Duodenal mucosa (tissue), 2 donors: ENCODE data around the gene PIK3AP1.
A peak's percentile ranks its signal among the peaks of the same experiment; 100 is the strongest.

ENCODE experiments used
- H3K27ac ChIP-seq: one replicate; pipeline ENCODE4 v1.7.0; 2013; ENCODE audit warnings: low read depth, low read length
- H3K27me3 ChIP-seq, 2 donors: one replicate each; pipeline ENCODE4 v1.7.0; 2013; ENCODE audit warnings: low read length in 2 of 2, control low read depth in 1 of 2; ENCODE audit not compliant: insufficient read depth in 2 of 2, control insufficient read depth in 1 of 2
- H3K36me3 ChIP-seq, 2 donors: one replicate each; pipeline ENCODE4 v1.7.0; 2013; ENCODE audit warnings: low read length in 2 of 2, control low read depth in 1 of 2; ENCODE audit not compliant: insufficient read depth in 2 of 2, control insufficient read depth in 1 of 2
- H3K4me1 ChIP-seq, 2 donors: one replicate each; pipeline ENCODE4 v1.7.0; 2013; ENCODE audit warnings: low read length in 2 of 2, control low read depth in 1 of 2; ENCODE audit not compliant: insufficient read depth in 2 of 2, control insufficient read depth in 1 of 2
- H3K4me3 ChIP-seq, 2 donors: one replicate each; pipeline ENCODE4 v1.7.0; 2013; ENCODE audit warnings: low read length in 2 of 2, low read depth in 1 of 2
- H3K9ac ChIP-seq, 2 donors: one replicate each; pipeline ENCODE4 v1.7.0; 2013; ENCODE audit warnings: low read length in 2 of 2, low read depth in 1 of 2
- H3K9me3 ChIP-seq, 2 donors: one replicate each; pipeline ENCODE4 v1.7.0; 2013; ENCODE audit warnings: low read length in 2 of 2, control low read depth in 1 of 2; ENCODE audit not compliant: control insufficient read depth in 1 of 2

Gene PIK3AP1

DNA sequence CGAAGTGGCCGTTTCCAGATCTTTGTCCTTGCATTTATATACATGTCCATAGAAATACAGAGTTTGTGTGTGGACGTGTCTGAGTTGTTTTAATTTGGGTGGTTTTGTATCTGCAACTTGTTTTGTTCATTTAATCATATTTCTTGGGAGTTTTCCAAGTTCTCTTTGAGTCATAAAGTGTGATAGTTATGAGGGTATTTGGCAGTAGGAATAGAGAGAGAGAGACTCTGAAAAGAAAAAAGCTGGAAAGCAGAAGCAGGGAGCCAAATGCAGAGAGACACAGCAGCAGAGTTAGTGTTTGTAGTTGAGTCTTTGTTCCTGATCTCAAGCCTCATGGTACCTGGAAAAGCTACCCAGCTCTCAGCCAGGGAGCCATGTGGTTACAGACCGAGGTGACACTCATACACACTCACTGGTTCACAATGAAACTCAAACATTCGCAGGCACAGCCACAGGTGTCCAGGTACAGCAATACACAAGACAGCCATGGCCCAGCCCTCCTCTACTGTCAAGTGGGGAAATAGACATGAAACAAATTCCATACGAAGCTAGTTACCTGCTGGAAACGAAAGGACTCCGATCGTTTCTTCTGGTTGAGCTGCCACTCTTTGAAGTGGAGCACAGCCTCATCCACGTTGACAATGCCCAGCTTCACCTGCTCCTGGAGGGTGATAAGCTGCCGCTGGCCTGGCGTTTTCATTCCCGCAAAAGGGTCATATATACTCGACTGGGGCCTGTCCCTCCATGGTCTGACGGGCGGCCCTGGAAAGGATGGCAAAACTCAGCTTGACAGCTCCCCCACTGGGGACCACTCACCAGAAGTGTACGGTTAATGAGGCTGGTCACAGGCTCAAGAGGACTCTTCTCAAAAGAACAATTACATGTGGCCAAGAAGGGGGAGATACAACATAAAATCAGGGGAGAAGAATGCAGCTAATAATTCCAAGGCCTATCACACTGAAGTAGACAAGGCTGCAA is 100.2 kb downstream of the PIK3AP1 start:
- no peaks in the 10 kb centered on the region for H3K9me3 ChIP-seq
- no peak overlapping the region for H3K4me3 ChIP-seq
- H3K36me3 ChIP-seq, result peaks cover 0 to 11% of the 10 kb centered on the region in 2 donors
- no peak overlapping the region for H3K27ac ChIP-seq
- peaks cover 18 to 26% of the 10 kb centered on the region in 2 donors for H3K4me1 ChIP-seq
- no peaks in the 10 kb centered on the region for H3K27me3 ChIP-seq
- no peak overlapping the region for H3K9ac ChIP-seq

DNA sequence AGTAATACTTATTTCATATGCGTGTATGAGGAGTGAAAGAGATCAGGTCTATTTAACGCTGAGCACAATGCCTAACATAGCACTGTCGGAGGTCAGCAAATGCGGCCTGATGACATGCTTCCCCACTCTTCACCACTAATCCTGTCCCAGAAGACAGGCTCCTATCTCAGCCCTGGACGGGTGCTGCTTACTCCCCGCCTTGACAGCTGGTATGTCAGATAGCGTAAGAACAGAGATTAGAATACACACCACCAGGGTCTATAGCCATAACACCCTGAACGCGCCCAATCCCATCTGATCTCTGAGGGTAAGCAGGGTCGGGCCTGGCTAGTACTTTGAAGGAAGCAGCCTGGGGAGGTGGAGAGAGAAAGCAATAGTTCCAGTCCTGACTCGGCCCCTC is 101.2 kb downstream of the PIK3AP1 start:
- Histone ChIP-seq H3K4me3 (no peak overlapping the region), H3K27ac (no peak overlapping the region), H3K36me3 (peaks cover 0 to 10% of the 10 kb centered on the region in 2 donors), H3K9me3 (no peaks in the 10 kb centered on the region), H3K27me3 (no peaks in the 10 kb centered on the region), H3K4me1 (peaks cover 25 to 36% of the 10 kb centered on the region in 2 donors), H3K9ac (no peak overlapping the region)

DNA sequence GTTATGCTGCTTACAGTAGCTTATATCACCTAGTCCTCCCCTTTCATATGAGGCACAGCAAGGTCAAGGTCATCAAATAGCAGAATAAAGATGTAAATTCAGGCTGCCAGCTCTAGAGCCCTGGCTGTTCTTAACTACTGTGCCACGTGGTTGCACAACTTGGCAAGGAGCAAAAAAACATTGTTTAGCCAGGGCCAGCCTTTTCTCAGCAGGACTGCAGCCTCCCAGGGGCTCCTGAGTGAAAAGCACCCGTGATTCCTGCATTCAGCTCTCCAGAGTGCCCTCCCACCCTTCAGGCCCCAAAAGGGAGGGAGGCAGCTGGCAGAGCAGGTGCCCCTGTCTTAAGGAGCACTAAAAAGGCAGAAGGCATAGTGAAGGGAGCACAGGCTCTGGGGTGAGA is 101.7 kb downstream of the PIK3AP1 start:
- Histone ChIP-seq H3K4me3 (no peak overlapping the region), H3K27ac (no peak overlapping the region), H3K9me3 (no peaks in the 10 kb centered on the region), H3K36me3 (peaks cover 0 to 10% of the 10 kb centered on the region in 2 donors), H3K9ac (no peak overlapping the region), H3K4me1 (peaks cover 30 to 41% of the 10 kb centered on the region in 2 donors), H3K27me3 (no peaks in the 10 kb centered on the region)

DNA sequence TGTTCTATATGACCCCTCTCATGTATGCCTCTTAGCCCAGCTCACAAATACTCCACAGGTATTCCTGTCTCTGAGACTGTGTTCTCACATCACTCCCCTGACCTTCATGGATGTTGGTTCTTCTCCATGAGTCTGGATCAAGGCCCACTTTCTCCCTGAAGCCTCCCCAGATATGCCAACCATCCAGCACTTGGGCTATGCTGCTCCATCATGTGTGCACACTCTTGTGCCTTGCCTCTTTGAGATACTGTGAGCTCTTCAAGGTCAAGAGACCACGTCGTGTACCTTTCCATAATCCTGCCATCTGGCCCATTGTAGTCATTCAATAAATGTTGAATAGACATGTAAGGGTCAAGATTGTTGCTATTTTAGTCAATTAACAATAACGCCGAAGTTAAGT is 103.4 kb downstream of the PIK3AP1 start:
- H3K36me3 ChIP-seq, result peaks cover 0 to 10% of the 10 kb centered on the region in 2 donors
- H3K27ac ChIP-seq, result no peak overlapping the region
- no peak overlapping the region for H3K4me3 ChIP-seq
- H3K9ac ChIP-seq, result no peak overlapping the region
- H3K4me1 ChIP-seq, result peaks cover 39 to 47% of the 10 kb centered on the region in 2 donors
- H3K9me3 ChIP-seq, result no peaks in the 10 kb centered on the region
- H3K27me3 ChIP-seq, result no peaks in the 10 kb centered on the region

DNA sequence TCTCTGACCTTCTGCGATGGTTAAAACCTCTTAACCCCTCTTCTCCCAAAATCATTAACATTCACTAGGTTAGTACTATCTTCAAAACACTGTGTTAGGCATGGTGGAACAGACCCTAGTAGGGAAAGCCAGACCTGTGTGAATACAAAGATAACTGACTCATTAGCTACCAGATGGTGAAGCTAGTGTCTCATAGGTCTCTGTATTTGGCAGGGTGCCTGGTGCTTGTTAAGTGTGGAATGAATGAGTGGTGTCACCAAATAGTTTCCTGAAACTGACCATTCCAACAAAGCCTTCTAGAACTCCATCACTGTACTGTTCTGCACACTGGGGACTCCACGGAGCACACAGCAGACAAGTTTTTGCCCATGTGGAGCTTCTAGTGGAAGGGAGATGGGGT is 105.8 kb downstream of the PIK3AP1 start:
- peaks cover 51 to 54% of the 10 kb centered on the region in 2 donors for H3K4me1 ChIP-seq
- no peaks in the 10 kb centered on the region for H3K9me3 ChIP-seq
- no peaks in the 10 kb centered on the region for H3K27me3 ChIP-seq
- H3K36me3 ChIP-seq, result peaks cover 0 to 7% of the 10 kb centered on the region in 2 donors
- no peak overlapping the region for H3K4me3 ChIP-seq
- H3K27ac ChIP-seq, result no peak overlapping the region
- H3K9ac ChIP-seq, result no peak overlapping the region

DNA sequence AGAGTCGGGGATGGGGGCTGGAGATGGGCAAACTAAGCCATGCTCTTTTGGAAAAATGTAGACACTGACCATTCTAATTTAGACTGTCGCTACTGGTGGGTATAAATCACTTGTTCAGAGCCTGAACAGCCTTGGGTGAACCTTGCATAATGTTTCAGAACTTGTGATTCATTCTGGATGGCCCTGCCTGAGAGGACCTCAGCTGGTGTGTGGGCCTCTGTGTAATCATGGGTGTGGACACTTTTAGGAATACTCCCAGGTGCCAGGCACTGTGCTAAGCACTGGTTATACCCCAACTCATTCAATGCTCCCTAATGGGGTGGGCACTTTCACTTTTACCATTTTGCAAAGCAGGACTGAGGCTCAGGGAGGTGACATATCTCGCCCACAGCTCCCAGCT is 106.7 kb downstream of the PIK3AP1 start:
- H3K9ac ChIP-seq, result no peak overlapping the region
- H3K27ac ChIP-seq, result no peak overlapping the region
- H3K4me3 ChIP-seq, result no peak overlapping the region
- peaks cover 0 to 7% of the 10 kb centered on the region in 2 donors for H3K36me3 ChIP-seq
- H3K4me1 ChIP-seq, result peaks cover 54% of the 10 kb centered on the region in 2 donors
- H3K27me3 ChIP-seq, result no peaks in the 10 kb centered on the region
- no peaks in the 10 kb centered on the region for H3K9me3 ChIP-seq

DNA sequence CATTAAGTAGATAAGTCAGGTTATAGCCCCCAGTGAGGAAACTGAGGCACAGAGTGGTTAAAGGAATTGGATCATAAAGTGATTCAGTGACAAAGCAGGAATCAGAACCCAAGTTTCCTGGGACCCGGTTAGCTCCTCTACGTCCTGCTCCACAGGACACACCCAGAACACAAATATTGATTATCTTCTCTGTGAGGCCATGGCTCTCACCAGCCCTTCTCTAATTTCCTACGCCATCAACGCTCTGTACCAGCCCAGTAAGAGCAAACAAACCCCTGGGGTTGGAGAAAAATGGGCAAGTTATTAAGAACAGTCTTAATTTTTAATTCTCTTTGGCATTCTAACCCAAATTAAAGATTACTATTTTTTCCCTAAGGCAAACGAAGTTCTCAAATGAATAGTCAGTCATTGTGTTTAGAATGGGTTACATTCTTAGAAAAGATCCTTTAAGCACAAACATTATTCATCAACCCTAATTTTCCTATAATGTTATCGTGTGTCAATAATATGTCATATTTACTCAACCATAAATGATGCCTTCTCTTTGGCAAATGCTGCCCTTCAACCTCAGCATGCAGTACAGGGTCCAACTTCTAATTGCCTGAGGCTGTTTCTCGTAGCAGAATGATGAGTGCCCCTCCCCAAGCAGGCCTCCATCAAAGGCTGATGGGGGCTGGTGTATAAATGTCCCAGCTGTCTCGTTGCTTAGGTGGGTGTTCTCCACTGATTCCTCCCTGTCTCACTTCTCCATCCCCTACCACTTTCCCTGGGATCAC is 108.1 kb downstream of the PIK3AP1 start:
- H3K9ac ChIP-seq, result peak overlapping the region in 1 of 2 donors; percentile 22
- no peaks in the 10 kb centered on the region for H3K9me3 ChIP-seq
- peaks cover 0 to 7% of the 10 kb centered on the region in 2 donors for H3K36me3 ChIP-seq
- H3K4me3 ChIP-seq, result no peak overlapping the region
- no peak overlapping the region for H3K27ac ChIP-seq
- H3K4me1 ChIP-seq, result peaks cover 59 to 61% of the 10 kb centered on the region in 2 donors
- H3K27me3 ChIP-seq, result no peaks in the 10 kb centered on the region

DNA sequence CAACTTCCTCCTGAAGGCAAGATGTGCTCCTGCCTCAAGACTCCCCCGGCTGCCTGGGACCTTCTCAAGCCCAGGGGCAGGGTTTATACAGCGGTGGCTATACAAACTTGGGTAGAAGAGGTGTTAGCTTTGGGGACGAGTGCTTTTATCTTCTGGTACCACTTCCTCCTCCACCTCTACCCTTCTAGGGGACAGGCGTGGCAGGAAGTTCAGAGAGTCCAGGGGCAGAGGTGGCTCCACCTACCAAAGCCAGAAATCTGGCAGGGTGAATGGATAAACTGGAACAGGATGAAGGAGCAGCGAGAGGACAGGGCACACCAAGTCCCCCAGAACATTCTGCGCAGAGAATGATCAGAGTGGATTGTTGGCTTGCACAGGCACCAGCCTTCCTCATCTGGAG is 109.5 kb downstream of the PIK3AP1 start:
- peak overlapping the region; percentile 76 for H3K27ac ChIP-seq

DNA sequence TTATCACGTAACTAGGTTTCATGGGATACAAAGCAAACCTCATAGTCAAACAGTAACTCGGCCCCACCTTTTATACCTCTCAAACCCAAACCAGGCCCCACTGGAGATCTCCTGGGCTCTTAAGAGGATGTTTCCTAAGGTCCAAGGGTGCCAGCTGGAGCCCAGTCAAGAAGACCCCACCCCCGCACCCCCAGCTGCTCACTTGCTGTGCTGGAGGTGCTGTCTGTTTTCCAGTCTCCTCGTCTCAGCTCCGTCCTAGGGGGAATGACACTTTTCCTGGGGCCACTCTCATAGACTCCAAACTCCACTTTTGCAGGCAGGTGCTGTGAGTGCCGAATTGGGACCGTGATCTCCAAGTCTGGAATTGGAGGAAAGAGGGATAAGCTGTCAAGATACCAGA is 110.8 kb downstream of the PIK3AP1 start:
- Histone ChIP-seq H3K4me1 (peaks cover 55 to 56% of the 10 kb centered on the region in 2 donors), H3K9me3 (no peaks in the 10 kb centered on the region), H3K27ac (no peak overlapping the region), H3K36me3 (no peaks in the 10 kb centered on the region), H3K9ac (peak overlapping the region in 1 of 2 donors; percentile 26), H3K27me3 (no peaks in the 10 kb centered on the region), H3K4me3 (no peak overlapping the region)

More for the DNA sequence above, 109.5 kb downstream of the PIK3AP1 start:
- Histone ChIP-seq H3K4me3 (peak overlapping the region; percentile 17 to 56), H3K27me3 (no peaks in the 10 kb centered on the region), H3K9ac (peak overlapping the region in 1 of 2 donors; percentile 35), H3K36me3 (peaks cover 0 to 5% of the 10 kb centered on the region in 2 donors), H3K4me1 (peaks cover 59 to 61% of the 10 kb centered on the region in 2 donors), H3K9me3 (no peaks in the 10 kb centered on the region)

DNA sequence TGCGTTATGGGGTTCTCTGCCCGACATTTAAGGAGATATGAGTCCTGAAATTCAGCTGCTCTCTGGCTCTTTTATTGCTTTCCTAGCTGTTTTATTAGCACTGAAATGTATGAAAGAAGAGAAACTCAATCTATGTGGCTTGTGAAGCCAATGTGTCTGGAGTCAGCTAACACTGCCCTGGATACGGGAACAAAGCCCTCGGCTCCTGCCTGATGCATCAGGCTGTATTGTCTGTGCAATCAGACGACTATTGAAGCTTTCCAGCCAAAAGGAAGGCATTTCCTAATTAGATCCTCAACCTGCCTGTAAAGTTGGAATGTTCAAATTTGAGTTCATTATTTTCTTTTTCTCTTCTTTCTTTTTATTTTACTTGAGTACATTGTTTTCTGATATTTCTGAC is 111.5 kb downstream of the PIK3AP1 start:
- Histone ChIP-seq H3K27ac (no peak overlapping the region), H3K27me3 (no peaks in the 10 kb centered on the region), H3K4me1 (peaks cover 48 to 49% of the 10 kb centered on the region in 2 donors), H3K36me3 (no peaks in the 10 kb centered on the region), H3K4me3 (no peak overlapping the region), H3K9me3 (no peaks in the 10 kb centered on the region), H3K9ac (no peak overlapping the region)
